Measurements from ENCODE around the gene RPS6KA4. TPM values are rescaled to one million over a fixed set of nuclear protein-coding genes. Genes with fewer than 3 reads are reported as not detected.

The RPS6KA4 gene
- polyA plus RNA-seq, 1 donor from 2014 or later, result 24.6 TPM

DNA sequence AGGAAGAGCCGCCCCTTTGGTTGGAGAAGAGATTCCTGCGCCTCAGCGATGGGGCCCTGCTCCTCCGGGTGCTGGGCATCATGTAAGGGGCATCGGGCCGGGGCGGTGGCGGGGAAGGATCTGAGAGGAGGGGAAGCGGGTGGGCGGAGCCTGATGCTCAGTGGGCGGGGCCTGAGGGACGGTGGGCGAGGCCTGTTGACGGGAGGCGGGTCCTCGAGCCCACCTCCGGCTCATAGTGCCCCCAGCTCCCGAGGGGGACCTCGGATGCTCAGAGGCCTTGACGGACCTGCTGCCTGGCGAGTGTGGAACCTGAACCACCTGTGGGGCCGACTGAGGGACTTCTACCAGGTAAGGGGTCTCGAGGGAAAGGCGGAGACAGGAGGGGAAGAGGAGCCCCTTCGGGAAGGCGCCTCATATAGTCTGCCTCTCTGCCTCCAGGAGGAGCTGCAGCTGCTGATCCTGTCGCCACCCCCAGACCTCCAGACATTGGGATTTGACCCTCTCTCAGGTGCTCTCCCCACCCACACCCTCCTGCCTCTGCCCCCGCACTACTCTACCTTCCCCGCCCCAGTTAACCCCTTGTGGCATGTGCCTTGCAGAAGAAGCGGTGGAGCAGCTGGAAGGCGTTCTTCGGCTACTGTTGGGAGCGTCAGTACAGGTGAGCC, 18.2 kb upstream of the RPS6KA4 start:
- no peaks in the 10 kb centered on the region for H3F3A ChIP-seq (ENCODE audit: insufficient read depth, low read length, poor library complexity, severe bottlenecking)
- TF ChIP-seq EZH2 (IDR thresholded peaks at IDR 0.05; ENCODE audit: borderline replicate concordance, insufficient read depth, low read length, poor library complexity, severe bottlenecking) (no peak), SMC3 (conservative IDR thresholded peaks at IDR 0.05; ENCODE audit: poor library complexity) (no peak), EP300 (conservative IDR thresholded peaks at IDR 0.05; ENCODE audit: poor library complexity, severe bottlenecking) (no peak), POLR2AphosphoS5 (IDR thresholded peaks at IDR 0.05) (no peak), MXI1 (conservative IDR thresholded peaks at IDR 0.05; ENCODE audit: poor library complexity, severe bottlenecking) (no peak), RAD21 (conservative IDR thresholded peaks at IDR 0.05) (no peak), TAF1 (IDR thresholded peaks at IDR 0.05; ENCODE audit: low read depth) (no peak)
- TF ChIP-seq, protein P1, sequence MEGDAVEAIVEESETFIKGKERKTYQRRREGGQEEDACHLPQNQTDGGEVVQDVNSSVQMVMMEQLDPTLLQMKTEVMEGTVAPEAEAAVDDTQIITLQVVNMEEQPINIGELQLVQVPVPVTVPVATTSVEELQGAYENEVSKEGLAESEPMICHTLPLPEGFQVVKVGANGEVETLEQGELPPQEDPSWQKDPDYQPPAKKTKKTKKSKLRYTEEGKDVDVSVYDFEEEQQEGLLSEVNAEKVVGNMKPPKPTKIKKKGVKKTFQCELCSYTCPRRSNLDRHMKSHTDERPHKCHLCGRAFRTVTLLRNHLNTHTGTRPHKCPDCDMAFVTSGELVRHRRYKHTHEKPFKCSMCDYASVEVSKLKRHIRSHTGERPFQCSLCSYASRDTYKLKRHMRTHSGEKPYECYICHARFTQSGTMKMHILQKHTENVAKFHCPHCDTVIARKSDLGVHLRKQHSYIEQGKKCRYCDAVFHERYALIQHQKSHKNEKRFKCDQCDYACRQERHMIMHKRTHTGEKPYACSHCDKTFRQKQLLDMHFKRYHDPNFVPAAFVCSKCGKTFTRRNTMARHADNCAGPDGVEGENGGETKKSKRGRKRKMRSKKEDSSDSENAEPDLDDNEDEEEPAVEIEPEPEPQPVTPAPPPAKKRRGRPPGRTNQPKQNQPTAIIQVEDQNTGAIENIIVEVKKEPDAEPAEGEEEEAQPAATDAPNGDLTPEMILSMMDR (IDR thresholded peaks at IDR 0.05; ENCODE audit: poor library complexity, severe bottlenecking), result no peak
- TF ChIP-seq, protein P2, sequence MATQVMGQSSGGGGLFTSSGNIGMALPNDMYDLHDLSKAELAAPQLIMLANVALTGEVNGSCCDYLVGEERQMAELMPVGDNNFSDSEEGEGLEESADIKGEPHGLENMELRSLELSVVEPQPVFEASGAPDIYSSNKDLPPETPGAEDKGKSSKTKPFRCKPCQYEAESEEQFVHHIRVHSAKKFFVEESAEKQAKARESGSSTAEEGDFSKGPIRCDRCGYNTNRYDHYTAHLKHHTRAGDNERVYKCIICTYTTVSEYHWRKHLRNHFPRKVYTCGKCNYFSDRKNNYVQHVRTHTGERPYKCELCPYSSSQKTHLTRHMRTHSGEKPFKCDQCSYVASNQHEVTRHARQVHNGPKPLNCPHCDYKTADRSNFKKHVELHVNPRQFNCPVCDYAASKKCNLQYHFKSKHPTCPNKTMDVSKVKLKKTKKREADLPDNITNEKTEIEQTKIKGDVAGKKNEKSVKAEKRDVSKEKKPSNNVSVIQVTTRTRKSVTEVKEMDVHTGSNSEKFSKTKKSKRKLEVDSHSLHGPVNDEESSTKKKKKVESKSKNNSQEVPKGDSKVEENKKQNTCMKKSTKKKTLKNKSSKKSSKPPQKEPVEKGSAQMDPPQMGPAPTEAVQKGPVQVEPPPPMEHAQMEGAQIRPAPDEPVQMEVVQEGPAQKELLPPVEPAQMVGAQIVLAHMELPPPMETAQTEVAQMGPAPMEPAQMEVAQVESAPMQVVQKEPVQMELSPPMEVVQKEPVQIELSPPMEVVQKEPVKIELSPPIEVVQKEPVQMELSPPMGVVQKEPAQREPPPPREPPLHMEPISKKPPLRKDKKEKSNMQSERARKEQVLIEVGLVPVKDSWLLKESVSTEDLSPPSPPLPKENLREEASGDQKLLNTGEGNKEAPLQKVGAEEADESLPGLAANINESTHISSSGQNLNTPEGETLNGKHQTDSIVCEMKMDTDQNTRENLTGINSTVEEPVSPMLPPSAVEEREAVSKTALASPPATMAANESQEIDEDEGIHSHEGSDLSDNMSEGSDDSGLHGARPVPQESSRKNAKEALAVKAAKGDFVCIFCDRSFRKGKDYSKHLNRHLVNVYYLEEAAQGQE (IDR thresholded peaks at IDR 0.05; ENCODE audit: borderline replicate concordance), result no peak
- H3K9me3 ChIP-seq (ENCODE audit: low read length), result no peaks in the 10 kb centered on the region
- H3K79me2 ChIP-seq (replicated peaks; ENCODE audit: insufficient read depth, low read length), result no peaks in the 10 kb centered on the region
- no peaks in the 10 kb centered on the region for H3K9me2 ChIP-seq (ENCODE audit: insufficient read depth, low read length)
- H3K4me3 ChIP-seq (ENCODE audit: low read length), result no peak overlapping the region
- no peak overlapping the region for H3K27ac ChIP-seq (ENCODE audit: low read length)
- H3K27me3 ChIP-seq (ENCODE audit: insufficient read depth, low read depth, low read length), result no peaks in the 10 kb centered on the region
- no peak overlapping the region for H3K9ac ChIP-seq (ENCODE audit: low read length)
- H4K20me1 ChIP-seq (ENCODE audit: insufficient read depth), result no peaks in the 10 kb centered on the region
- no peak overlapping the region for H3K4me2 ChIP-seq (ENCODE audit: low read length)
- no peak overlapping the region for H2AFZ ChIP-seq (ENCODE audit: low read depth, low read length)
- H3K36me3 ChIP-seq (ENCODE audit: insufficient read depth, low read length), result no peaks in the 10 kb centered on the region

DNA sequence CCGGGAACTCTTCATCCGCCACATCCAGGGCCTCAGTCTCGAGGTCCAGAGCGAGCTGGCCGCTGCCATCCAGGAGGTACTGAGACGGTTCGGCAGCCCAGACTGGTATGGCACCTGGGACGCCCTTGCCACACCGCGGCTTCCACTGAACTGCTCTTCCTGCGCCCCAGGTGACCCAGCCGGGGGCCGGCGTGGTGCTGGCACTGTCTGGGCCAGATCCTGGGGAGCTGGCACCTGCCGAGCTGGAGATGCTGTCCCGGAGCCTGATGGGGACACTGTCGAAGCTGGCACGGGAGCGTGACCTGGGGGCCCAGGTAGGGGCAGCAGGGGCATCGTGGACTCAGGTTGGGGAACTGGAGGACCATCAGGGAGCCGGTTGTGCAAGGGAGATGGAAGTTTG, 17.5 kb upstream of the RPS6KA4 start:
- Histone ChIP-seq H3K79me2 (replicated peaks; ENCODE audit: insufficient read depth, low read length) (no peaks in the 10 kb centered on the region), H2AFZ (ENCODE audit: low read depth, low read length) (no peak overlapping the region), H3K9ac (ENCODE audit: low read length) (no peak overlapping the region), H3K4me2 (ENCODE audit: low read length) (no peak overlapping the region), H3K27ac (ENCODE audit: low read length) (no peak overlapping the region), H3K36me3 (ENCODE audit: insufficient read depth, low read length) (no peaks in the 10 kb centered on the region), H3K9me3 (ENCODE audit: low read length) (no peaks in the 10 kb centered on the region), H3F3A (ENCODE audit: insufficient read depth, low read length, poor library complexity, severe bottlenecking) (no peaks in the 10 kb centered on the region), H4K20me1 (ENCODE audit: insufficient read depth) (no peaks in the 10 kb centered on the region), H3K9me2 (ENCODE audit: insufficient read depth, low read length) (no peaks in the 10 kb centered on the region), H3K27me3 (ENCODE audit: insufficient read depth, low read depth, low read length) (no peaks in the 10 kb centered on the region), H3K4me3 (ENCODE audit: low read length) (no peak overlapping the region)
- TF ChIP-seq, protein P2 (IDR thresholded peaks at IDR 0.05; ENCODE audit: borderline replicate concordance), result no peak
- no peak for TF ChIP-seq TAF1 (IDR thresholded peaks at IDR 0.05; ENCODE audit: low read depth)
- no peak for TF ChIP-seq EZH2 (IDR thresholded peaks at IDR 0.05; ENCODE audit: borderline replicate concordance, insufficient read depth, low read length, poor library complexity, severe bottlenecking)
- TF ChIP-seq POLR2AphosphoS5 (IDR thresholded peaks at IDR 0.05), result no peak
- TF ChIP-seq, protein P1 (IDR thresholded peaks at IDR 0.05; ENCODE audit: poor library complexity, severe bottlenecking), result no peak
- TF ChIP-seq RAD21 (conservative IDR thresholded peaks at IDR 0.05), result no peak
- no peak for TF ChIP-seq EP300 (conservative IDR thresholded peaks at IDR 0.05; ENCODE audit: poor library complexity, severe bottlenecking)
